Measurements from ENCODE around the gene IER3IP1. TPM values are rescaled to one million over a fixed set of nuclear protein-coding genes. Genes with fewer than 3 reads are reported as not detected.
A peak's percentile ranks its signal among the peaks of the same experiment; 100 is the strongest.

The IER3IP1 gene
- total RNA-seq (2012; rRNA removed) = 7.0 and 19.7 TPM in 2 replicates
- 10.9 and 11.7 TPM in 2 replicates for polyA plus RNA-seq (2012; rRNA removed)
- 3.4 and 4.6 TPM in 2 replicates for polyA plus RNA-seq (2012; cell fraction: cytosol; rRNA removed)
- polyA plus RNA-seq (2012; cell fraction: nucleus; rRNA removed; ENCODE audit: low replicate concordance) = 0.59 and 4.0 TPM in 2 replicates
- percentile 81 among the genes with signal in this experiment for Bru-seq, nascent RNA
- percentile 95 among the genes with signal in this experiment for BruChase-seq, experiment 1, labeled RNA remaining after a 6-hour chase
- percentile 92 among the genes with signal in this experiment for BruChase-seq, experiment 2, labeled RNA remaining after a 2-hour chase
- long read RNA-seq, transcript IER3IP1-201 (3 exons, 3,689 nt) = major isoform, 113 of 120 reads
- long read RNA-seq, partial matches to known transcripts = 2 of 120 reads
- long read RNA-seq, other reads (novel, unspliced or antisense) = 5 of 120 reads

GRCh38 chr18:47175898-47176575 lies at the start of gene IER3IP1:
Gene IER3IP1, minus strand, starts transcription at chr18:47176364. Its CDS starts 87 bp downstream, at chr18:47176277.
- Histone ChIP-seq H2AK5ac (ENCODE audit: low read depth, low read length) (peak within 1 kb of the TSS; percentile 49; the same call in 1 of the 2 replicates), H3K4me3 (ENCODE audit: insufficient read depth, low read depth, low read length) (peak within 1 kb of the TSS; percentile 73), H3K36me3 (ENCODE audit: control insufficient read depth, insufficient read depth, low read length) (no peaks in the 10 kb centered on the region; the same call in 1 of the 2 replicates), H3K9ac (ENCODE audit: low read depth, low read length) (peak within 1 kb of the TSS; percentile 81), H3K9me3 (ENCODE audit: control insufficient read depth, insufficient read depth, low read length) (no peaks in the 10 kb centered on the region), H3K27me3 (ENCODE audit: control insufficient read depth, insufficient read depth, low read length) (peaks cover 4% of the 10 kb centered on the region), H3K14ac (replicated peaks; ENCODE audit: low read depth, low read length) (peak within 1 kb of the TSS; percentile 99), H4K91ac (ENCODE audit: insufficient read depth, low read depth, low read length) (peak within 1 kb of the TSS; percentile 90), H2BK20ac (ENCODE audit: low read depth, low read length) (no peak within 1 kb of the TSS), H3K4ac (ENCODE audit: low read depth, low read length) (peak within 1 kb of the TSS; percentile 96), H2AFZ (replicated peaks; ENCODE audit: low read length, poor library complexity) (peak within 1 kb of the TSS; percentile 99), H3K27ac (ENCODE audit: insufficient read depth, low read length) (peak within 1 kb of the TSS; percentile 83), H3K79me1 (ENCODE audit: low read depth in 1 of 2, low read length in 2 of 2) (peaks cover 13 to 33% of the 10 kb centered on the region in 2 experiments), H3K4me2 (ENCODE audit: low read depth, low read length) (peak within 1 kb of the TSS; percentile 94), H3K4me1 (ENCODE audit: control insufficient read depth, insufficient read depth, low read length) (peaks cover 4% of the 10 kb centered on the region), H2AK9ac (replicated peaks; ENCODE audit: low read depth, low read length, poor library complexity) (peak within 1 kb of the TSS; percentile 94), H3K23ac (ENCODE audit: low read depth, low read length) (peak within 1 kb of the TSS; percentile 96), H3K56ac (ENCODE audit: extremely low read depth, insufficient read depth, low read length) (peak within 1 kb of the TSS; percentile 87; the same call in 1 of the 2 replicates), H3K9me1 (ENCODE audit: insufficient read depth, low read length) (peaks cover 8% of the 10 kb centered on the region), H4K8ac (ENCODE audit: low read depth in 2 of 2, low read length in 2 of 2) (peak within 1 kb of the TSS; percentile 73 to 95; a peak in 3 of 4 replicates), H2BK15ac (ENCODE audit: low read depth, low read length) (no peak within 1 kb of the TSS), H2BK5ac (ENCODE audit: low read depth, low read length, poor library complexity, severe bottlenecking) (peak within 1 kb of the TSS; percentile 67), H2BK120ac (ENCODE audit: low read depth, low read length) (peak within 1 kb of the TSS; percentile 69), H4K20me1 (ENCODE audit: insufficient read depth, low read length) (peaks cover 29% of the 10 kb centered on the region; the same call in 1 of the 2 replicates), H3K18ac (ENCODE audit: low read depth, low read length) (peak within 1 kb of the TSS; percentile 53; the same call in 1 of the 2 replicates), H4K5ac (ENCODE audit: low read depth, low read length) (0 out of 2 replicates have a peak within 1 kb of the TSS, but pooled peaks have one; percentile 11)
- WGBS, 2 experiments (ENCODE audit: extremely low coverage in 2 of 2, insufficient read length in 1 of 2) = 1% methylated on average over 33 of the region's 48 CpGs; no CpG with 5 or more reads in 1 of the 2 experiments
- BruUV-seq (replicated peaks) = no TSS peak
- DNase-seq (peak; percentile 91), ATAC-seq (ENCODE audit: low read depth) (peak; percentile 96)
- ChIA-PET POLR2A (ENCODE audit: unreplicated experiment) (no interaction called here), CTCF (no interaction called here)
- dilution Hi-C loops (cut with HindIII; ENCODE audit: low sequenced_read_pairs, unreplicated experiment) = no loop called here
- intact Hi-C loops (cut with micrococcal nuclease) = loop anchor here (1.0 kb wide), 1 partner anchor 26 kb away; the partner anchor contains the start of gene HDHD2
- in situ Hi-C loops (cut with MboI; ENCODE audit: low sequenced_read_pairs) = no loop called here
- TF ChIP-seq CTCF (conservative IDR thresholded peaks at IDR 0.05; ENCODE audit: low read depth, low read length) (no peak), RFX5 (IDR thresholded peaks at IDR 0.05; ENCODE audit: low read depth, low read length) (no peak), NFE2L2 (IDR thresholded peaks at IDR 0.05; ENCODE audit: low read depth, low read length) (no peak), ELK1 (IDR thresholded peaks at IDR 0.05; ENCODE audit: borderline replicate concordance, low read depth, low read length) (no peak), MAFK (IDR thresholded peaks at IDR 0.05; ENCODE audit: low read depth, low read length) (no peak), USF2 (IDR thresholded peaks at IDR 0.05; ENCODE audit: low read depth, low read length) (no peak), RAD21 (IDR thresholded peaks at IDR 0.05; ENCODE audit: low read length) (no peak), CEBPB (IDR thresholded peaks at IDR 0.05; ENCODE audit: low read depth, low read length) (peak; percentile 45; the same call in 1 of the 2 replicates), POLR2A (IDR thresholded peaks at IDR 0.05; ENCODE audit: low read depth, low read length) (peak; percentile 79), MAZ (IDR thresholded peaks at IDR 0.05; ENCODE audit: borderline replicate concordance, low read depth, low read length) (no peak), RCOR1 (IDR thresholded peaks at IDR 0.05; ENCODE audit: insufficient replicate concordance, low read length) (no peak), CHD1 (IDR thresholded peaks at IDR 0.05; ENCODE audit: low read depth, low read length) (no peak)

Data from IMR-90 (cell line).